OCI-M2 (cell line): ENCODE measurements around the gene MRPL24.
"Not testable (repeated sequence)": the region's sequence is repeated elsewhere in the genome, so short reads cannot be mapped to it uniquely, and the experiment has no call there.

Experiments used
- DNase-seq: peaks from one replicate; lab custom pipeline; 2025; ENCODE audit not compliant: unreplicated experiment; lab: John Stamatoyannopoulos, UW

Gene MRPL24

DNA sequence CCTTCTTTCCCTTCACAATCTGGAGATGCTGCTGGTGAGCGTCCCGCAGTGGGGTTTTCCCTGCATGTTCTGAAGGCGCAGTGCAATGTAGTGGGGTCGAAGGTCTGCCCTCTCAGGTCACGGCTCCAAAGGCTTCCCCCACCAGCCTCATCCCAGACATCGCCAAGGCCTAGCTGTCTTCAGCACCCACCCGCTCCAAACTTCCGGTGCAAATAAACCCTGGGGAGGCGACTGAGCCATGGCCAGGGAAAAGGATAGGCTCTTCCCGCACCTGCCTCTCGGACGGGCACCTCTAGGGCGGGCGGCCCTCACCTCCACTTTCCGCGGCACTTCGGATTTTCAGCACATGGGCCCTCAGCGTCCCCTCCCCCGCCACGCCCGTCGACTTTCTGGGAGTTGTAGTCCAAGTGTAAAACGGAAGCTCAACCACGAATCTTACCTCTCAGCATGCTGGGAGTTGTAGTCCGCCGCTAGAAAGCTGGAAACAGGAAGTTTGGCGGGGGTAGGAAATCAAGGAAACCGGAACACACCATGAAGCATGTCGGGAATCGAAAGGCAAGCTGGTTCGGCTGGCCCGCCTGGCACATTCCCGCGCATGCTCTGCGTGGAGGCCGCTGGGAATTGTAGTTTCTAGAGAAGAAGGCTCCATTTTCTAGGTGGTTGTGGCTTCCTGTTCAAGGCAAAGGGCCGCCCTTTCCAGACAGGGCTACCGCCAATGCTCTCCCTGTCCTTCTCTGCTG, at the start of gene MRPL24:
Gene MRPL24 (minus strand): TSS at position 348 of the 740 bp plus-strand sequence. CDS start 2,384 bp downstream, outside the sequence.
- peak; percentile 88 for DNase-seq

DNA sequence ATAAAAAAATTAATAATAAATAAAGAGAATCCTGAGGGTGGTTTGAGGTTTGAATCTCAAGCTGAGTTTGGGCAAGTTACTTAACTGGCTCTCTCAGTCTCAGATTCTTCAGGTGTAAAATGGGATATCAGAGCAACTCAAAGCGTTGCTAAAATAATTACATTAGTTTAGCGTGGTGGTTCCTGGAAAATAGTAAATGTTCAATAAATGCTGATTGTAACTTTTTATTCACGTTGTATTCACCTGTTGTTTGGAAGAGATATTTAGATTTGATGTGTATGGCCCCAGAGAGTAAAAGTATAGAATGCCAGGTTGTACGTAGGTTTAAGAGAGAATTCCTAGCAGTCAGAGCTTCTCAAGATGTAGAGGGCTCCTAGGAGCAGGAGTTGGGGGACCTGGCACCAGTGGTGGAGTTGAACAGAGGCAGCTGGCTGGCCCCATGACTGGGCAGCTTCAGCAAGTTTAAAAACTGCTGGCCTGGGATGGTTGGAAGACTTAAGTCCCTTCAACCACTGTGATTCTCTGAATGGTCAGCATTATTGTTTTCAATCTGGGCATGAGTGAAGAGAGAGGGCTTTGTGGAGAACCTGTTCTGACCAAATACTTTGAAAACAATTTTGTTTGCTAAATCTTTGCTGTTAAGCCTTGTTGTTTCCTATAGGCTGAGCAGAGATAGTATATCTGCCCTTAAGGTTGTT, 48.9 kb upstream of the MRPL24 start:
- DNase-seq = no peak

DNA sequence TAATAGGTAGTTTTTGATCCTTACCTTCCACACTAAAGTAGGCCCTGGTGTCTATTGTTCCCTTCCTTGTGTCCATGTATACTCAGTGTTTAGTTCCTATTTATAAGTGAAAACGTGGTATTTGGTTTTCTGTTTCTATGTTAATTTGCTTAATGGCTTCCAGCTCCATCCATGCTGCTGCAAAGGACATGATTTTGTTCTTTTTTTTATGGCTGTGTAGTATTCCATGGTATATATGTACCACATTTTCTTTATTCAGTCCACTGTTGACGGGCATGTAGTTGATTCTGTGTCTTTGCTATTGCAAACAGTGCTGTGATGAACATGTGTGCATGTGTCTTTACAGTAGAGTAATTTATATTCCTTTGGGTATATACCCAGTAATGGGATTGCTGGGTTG, 47.2 kb upstream of the MRPL24 start:
- no peak for DNase-seq

DNA sequence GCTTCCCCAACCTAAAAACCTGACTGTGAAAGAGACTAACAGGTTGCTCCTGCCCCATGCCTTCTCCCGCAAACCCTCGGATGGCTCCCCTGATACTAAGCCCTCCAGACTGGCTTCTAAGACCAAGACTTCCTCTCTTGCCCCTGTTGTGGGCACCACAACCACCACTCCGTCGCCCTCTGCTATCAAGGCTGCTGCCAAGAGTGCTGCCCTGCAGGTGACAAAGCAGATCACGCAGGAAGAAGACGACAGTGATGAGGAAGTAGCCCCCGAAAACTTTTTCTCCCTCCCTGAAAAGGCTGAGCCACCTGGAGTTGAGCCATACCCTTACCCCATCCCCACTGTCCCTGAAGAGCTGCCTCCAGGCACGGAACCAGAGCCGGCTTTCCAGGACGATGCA, 45.8 kb upstream of the MRPL24 start:
- no peak for DNase-seq

DNA sequence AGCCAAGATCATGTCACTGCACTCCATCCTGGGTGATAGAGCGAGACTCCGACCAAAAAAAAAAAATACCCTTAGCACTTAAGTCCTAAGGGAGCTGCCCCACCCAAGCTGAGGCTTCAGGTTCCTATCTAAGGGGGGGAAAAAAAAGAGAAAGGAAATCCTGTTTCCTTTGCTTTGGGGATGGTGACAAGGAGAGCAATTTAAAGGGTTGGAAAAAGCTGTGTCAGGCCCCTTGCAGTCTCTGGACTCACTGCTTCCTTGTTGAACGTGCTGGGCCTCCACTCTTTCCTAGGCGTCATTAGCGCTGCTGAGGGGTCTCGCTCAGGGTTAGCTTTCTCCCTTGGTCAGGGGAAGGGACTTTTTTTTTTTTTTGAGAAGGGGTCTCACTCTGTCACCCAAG, 44.6 kb upstream of the MRPL24 start:
- no peak for DNase-seq

DNA sequence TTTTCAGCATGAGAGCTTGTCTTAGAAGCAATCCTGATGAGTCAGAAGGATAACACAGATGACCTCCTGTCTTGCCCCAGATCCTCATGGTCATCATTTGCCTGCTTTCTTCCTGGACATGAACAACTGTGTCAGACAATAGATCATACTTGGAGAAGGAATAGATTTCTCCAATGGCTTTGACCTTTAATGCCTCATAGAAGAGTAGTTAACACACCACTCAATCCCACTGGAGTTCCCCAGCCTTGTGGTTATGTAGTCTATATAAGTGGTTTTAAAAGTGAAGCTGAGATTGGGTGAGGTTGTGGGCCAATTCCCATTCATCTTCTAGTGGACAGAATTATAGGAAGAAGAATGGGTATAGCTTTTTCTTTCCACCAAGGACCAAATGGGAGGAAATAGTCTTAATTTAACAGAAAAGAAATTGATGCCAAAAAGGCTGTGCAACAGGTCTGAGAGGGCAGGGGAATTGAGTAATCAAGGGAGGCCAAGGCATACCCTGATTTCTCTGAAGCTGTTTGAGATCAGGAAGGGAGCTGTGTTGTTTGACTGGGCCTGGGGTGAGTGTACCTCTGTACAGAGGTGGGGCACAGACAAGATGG, 40.8 kb upstream of the MRPL24 start:
- DNase-seq = no peak

DNA sequence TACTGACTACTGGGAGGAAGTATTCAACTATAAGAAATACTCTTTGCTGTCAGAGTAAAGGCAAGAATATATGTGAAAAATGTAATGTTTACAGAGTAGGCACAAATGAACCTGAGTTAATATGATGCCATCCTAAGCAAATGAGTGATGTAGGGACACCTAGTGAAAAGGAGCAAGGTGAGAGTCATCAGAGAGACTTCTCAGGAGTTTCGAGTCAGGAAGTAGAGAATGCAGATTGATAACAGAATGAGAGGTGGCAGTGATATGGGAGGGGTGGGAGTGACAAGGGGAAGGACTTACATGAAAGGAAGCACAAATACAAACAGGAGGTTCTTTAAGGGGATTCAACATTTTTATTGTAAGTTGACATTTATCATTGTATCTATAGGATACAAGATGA, 36.7 kb upstream of the MRPL24 start:
- no peak for DNase-seq

DNA sequence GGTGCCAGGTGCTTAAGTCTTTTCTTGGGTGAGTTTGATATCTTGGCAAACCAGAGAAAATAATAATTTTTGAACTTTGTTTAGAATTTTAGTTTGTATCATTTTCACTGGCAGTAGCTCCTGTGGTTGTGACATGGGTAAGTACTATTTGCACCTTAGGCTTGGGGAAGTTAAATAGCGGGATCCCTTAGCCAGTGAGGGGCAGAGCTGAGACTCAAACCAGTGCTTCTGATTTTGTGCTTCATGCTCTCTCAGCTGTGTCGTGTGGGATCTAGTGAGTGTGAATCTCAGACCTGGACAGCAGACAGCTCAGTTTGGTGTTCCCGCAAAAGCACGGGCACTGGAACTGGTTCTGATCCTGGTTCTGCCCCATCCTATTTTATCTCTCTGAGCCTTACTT, 36.1 kb upstream of the MRPL24 start:
- DNase-seq = no peak

DNA sequence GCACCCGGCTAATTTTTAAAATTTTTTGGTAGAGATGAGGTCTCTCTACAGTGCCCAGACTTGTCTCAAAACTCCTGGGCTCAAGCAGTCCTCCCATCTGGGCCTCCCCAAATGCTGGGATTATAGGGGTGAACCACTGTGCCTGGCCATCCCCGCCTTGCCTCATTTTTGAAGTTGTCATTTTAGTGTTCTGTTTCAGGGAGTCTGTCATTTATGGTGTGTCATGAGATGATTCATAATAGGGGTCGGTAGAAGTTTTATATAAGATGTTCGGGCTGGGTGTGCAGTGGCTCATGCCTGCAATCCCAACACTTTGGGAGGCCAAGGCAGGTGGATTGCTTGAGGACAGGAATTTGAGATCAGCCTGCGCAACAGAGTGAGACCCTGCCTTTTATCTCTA, 34.9 kb upstream of the MRPL24 start:
- no peak for DNase-seq

DNA sequence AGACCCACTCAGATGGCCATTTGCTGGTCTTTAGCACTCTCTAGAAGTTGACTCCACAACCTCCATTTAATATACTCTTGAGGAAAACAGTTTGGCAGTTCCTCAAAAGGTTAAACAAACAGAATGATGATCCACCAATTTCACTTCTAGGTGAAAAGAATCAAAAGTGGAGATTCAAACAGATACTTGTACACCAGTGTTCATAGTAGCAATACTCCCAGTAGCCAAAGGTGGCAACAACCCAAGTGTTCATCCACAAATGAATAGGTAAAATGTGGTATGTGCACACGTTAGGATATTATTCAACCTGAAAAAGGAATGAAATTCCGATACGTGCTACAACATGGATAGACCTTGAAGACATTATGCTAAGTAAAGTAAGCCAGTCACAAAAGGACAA, 32.7 kb upstream of the MRPL24 start:
- DNase-seq = no peak

DNA sequence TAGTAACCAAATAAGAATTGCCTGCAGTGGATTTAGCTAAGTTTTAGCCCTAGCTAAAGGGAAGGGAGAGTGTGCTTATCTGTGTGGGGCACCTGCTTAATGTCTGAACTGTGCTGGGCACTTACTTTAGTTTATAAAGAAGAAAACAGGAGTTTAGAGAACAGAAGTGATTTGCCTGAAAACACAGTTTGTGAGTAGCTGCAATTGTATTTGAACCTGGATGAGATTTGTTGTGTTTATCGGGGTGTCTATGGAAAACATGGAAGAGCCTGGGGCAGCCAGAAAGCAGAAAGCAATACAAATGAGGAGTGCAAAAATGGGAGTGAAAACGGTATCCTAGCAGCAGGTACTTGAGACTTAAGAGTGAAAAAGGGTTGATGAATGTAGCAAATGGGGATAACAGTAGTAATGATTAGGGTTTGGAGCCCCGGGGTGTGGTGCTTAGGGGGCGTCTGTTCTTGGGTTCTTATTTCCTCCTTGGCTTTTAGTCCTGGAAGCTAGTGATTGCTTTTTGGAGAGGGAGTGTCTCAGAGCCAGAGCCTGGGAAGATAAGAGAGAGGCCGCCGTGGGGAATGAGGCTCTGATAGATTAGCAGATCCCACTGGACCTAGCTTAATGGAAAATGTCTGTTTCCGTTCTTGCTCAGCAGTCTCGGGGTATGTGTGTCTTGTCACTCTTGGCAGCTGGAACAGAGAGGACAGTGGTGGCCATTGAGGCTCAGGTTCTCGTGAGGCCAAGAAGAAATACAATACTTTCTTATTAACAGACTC, 32.0 kb upstream of the MRPL24 start:
- no peak for DNase-seq

DNA sequence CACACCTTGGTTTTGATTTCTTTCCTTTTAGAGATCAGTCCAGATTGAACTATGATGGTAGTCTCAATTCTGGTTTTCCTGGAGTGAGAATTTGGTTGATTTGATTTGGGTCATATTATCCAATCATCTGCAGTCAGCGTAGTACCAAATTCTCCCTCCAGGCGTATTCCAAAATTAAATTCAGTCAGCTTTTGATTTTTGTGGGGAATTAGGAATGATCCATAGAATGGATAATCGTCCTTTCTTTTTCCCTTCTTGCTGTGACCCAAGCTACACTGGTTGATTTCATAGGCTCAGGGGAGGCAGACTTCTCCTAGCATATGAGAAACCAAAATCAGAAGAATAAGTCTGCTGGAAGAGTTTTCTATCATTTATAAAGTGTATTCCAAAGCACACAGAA, 31.3 kb upstream of the MRPL24 start:
- DNase-seq = no peak

DNA sequence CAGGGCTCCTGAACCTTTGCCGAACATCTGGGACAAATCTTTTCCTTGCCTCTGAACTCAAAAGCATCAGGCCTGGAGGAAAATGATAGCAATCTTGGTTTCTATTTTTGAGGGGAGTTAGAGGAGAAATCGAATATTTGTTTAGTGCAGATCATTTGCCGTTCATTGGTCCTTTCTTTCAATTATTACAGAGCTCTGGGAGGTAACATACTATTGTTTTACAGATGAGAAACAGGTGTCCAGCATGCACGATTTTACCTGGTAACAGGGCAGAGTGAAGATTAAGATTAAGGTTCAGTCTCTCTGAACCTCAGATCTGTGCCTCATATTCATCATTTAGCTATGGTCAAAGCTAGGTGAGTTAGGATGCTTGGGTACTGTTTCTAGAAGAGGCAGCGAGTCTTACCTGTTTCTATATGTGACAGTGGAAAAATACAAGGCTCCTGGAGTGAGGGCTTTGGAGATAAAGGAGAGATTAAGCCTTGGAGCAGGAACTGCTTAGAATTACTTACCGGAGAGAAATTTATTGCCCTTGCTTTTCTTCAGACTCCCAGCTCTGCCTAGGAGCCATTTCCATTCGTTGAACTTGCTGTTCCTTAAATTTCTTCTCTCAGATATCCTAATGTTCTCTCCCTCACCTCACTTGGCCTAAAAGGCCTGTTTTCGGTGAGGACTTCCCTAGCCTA, 27.9 kb upstream of the MRPL24 start:
- no peak for DNase-seq

DNA sequence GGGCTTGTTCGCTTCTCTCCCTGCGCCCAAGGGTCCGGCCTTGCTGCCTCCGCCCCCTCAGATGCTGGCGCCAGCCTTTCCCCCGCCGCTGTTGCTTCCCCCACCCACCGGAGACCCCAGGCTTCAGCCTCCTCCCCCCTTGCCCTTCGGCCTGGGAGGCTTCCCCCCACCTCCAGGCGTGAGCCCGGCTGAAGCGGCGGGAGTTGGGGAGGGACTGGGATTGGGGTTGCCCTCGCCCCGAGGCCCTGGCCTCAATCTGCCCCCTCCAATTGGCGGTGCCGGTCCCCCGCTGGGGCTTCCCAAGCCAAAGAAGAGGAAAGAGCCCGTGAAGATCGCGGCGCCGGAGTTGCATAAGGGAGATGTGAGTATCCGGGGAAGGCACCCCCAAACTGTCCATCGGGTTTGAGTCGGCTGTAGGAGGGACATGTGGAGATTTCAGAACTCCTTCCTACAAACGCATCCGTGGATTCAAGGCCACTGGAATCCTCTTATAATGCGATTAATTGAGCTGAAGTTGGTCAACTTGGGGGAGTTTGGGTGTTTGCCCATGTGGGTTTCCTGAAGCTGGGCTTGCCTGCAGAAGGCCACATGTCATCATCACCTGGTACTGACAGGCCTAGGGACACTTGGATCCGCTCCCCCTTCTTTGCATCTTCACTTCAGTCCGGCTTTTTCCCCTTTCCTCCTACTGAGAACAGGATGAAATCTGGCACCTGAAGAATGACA, 27.2 kb upstream of the MRPL24 start:
- no peak for DNase-seq

DNA sequence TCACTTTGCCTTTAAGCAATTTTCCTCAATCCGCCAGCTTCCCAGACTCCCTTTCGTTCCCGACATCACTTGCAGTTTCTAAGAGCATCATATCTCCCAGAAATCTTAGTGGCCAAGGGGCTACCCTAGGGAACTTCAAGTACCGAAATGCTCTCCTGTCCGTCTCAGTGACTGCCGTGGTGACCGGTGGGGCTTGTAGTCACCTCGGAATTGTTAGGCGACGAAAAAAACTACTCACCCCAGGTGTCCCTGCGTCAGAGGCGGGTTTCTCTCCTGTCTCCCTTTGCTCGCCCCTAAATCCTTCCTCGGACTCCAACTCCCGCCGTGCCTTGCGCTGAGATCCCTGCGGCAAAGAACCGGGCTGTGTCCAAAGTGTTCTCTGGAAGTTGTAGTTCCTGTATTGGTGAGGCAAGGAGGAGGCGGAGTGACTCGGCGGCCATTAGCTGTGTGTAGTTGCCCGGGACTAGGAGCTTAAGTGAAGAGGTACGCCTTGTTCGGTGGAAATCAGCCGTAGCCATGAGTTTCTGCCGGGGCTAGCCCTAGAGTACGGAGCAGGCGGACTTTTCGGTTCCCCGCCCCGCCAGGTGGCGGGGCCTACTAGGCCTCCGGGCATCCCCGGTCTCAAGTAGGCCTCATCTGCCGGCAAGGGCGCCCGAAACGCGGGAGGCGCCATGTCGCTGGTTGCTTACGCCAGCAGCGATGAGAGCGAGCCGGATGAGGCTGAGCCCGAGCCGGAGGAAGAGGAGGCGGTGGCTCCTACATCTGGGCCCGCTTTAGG, 26.4 kb upstream of the MRPL24 start, which contains the start of gene PRCC:
Gene PRCC (plus strand): TSS at position 435 of the 778 bp plus-strand sequence. CDS start 237 bp downstream, at position 672.
- peak; percentile 82 for DNase-seq

DNA sequence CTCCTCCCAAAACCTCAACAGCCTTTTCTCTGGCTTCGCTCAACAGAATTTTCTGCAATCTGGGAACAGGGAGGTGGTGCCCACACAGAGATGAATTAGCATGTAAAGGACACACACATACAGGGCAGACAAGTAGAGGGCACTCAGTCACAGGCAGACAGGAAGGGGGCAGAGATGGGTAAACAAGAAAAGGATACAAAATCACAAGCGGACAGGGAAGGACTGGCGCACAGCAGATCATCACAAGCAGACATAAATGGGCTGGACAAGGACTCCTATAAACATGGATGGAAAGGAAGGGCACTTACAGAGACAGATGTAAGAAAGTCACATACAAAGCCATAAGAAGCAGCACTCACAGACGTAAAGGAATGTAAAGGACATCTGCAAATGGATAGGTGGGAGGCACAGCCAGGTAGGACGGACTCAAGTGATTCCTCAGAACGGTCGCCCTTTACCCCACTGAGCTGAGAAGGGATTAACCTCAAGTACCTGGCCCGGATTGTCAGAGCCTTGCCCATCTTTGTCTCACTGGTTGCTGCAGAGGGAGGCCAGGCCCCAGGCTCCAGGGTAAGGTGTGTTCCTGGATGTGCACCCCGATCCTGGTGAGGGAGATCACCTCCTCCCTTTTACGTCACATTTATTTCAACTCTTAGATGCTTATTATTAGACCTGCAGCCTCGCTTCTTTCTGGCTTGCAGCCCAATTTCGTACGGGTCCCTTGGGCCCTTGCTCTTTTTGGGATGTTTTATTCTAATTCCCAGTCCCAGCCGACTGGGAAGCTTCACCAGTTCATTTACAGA, 25.6 kb upstream of the MRPL24 start:
- DNase-seq = no peak

DNA sequence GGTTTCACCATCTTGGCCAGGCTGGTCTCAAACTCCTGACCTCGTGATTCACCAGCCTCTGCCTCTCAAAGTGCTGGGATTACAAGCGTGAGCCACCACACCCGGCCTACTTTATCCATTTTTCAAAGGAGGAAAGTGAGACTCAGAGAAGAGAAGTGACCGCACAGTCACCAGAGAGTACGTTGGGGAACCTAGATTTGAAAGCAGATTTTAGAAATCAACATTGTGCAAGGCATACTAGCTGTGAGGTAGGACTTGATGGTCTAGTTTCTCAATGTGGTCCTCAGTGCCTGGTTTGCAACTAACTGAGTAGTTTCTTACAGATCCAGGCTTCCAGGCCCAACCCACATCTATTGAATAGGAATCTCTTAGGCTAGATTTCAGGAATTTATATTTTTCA, 24.8 kb upstream of the MRPL24 start:
- DNase-seq = no peak

DNA sequence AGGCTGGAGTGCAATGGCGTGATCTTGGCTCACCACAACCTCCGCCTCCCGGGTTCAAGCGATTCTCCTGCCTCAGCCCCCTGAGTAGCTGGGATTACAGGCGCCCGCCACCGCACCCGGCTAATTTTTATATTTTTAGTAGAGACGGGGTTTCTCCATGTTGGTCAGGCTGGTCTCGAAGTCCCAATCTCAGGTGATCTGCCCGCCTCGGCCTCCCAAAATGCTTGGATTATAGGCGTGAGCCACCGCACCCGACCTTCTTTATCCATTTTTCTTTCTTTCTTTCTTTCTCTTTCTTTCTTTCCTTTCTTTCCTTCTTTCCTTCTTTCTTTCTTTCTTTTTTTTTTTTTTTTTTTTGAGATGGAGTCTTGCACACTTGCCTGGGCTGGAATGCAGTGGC, 24.2 kb upstream of the MRPL24 start:
- not testable (repeated sequence) for DNase-seq

DNA sequence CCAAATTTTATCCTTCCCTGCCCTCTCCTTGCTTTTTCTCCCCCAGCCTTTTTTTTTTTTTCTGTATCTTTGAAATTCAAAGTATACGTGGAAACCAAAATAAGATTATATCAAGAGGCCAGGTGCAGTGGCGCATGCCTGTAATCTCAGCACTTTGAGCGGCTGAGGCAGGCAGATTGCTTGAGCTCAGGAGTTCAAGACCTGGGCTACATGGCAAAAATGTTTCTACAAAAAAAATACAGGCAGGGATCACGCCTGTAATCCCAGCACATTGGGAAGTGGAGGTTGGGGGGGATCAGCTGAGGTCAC, 19.9 kb upstream of the MRPL24 start:
- DNase-seq = no peak
